ENCODE results near the gene AQP7. TPM values are rescaled to one million over a fixed set of nuclear protein-coding genes. Genes with fewer than 3 reads are reported as not detected.
"Not testable (repeated sequence)": the region's sequence is repeated elsewhere in the genome, so short reads cannot be mapped to it uniquely, and the experiment has no call there.

Gene AQP7
- total RNA-seq, 1 donor from 2014 or later = not detected

DNA sequence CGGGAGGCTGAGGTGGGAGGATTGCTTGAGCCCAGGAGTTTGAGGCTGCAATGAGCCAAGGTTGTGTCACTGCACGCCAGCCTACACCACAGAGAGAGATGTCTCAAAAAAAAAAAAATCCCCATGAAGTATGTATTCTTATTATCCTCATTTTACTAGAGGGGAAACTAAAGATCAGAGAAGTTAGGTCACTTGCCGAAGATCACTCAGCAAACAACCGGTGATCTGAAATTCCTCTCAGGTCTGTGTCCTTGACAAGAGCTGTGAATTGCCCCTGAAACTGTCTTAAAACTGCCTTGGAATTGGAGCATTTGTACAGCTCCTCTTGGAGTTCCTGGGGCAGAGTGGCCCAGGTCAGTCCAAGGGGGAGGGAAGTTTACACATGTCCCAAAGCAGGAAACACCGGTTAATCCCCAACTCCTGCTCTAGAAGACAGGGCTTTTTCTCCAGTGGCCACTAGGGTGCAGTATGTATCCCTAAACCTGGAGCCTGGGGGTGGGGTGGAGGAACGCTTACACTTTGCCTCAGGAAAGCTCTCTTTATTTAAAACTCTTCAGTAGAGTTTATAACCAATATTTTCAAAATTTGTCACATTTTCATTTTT, 27.6 kb downstream of the AQP7 start:
- H3K4me3 ChIP-seq (ENCODE audit: low read depth, low read length) = no peak overlapping the region
- peak; percentile 13 for DNase-seq (ENCODE audit: low read depth)
- TF ChIP-seq CTCF (conservative IDR thresholded peaks at IDR 0.05; ENCODE audit: low read depth, low read length) = peak; percentile 98

- H3K4me3 ChIP-seq (ENCODE audit: low read depth, low read length) = no peak overlapping the region
- no peak for TF ChIP-seq CTCF (conservative IDR thresholded peaks at IDR 0.05; ENCODE audit: low read depth, low read length)
- no peak for DNase-seq (ENCODE audit: low read depth)
These were observed 28.2 kb downstream of the AQP7 start for GRCh38 chr9:33374190-33374589.

- no peak for TF ChIP-seq CTCF (conservative IDR thresholded peaks at IDR 0.05; ENCODE audit: low read depth, low read length)
- no peak for DNase-seq (ENCODE audit: low read depth)
- no peak overlapping the region for H3K4me3 ChIP-seq (ENCODE audit: low read depth, low read length)
These were observed 29.5 kb downstream of the AQP7 start for GRCh38 chr9:33372900-33373299.

DNA sequence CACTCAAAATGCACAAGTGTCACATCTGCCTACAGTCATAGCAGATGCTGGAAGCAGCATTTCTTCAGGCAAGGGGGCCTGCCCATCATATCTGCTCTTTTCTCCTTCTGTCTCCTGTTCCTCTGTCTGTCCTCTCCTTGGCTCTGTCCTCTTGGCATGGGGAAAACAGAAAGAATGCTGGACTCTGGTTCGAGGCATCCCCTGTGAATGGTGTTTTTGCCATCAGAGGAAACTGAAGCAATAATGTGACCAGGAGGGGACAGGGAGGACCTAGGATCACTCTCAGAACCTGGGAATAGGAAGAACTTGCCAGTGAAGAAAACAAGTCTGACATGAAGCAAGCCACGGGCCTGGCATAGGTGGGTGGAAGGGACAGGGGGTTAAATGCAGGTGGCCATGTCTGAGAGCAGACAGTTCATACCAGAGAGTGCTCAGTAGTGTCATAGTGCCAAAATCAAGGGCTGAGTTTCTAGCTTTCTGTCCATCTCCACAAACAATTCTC, 35.3 kb downstream of the AQP7 start:
- H3K4me3 ChIP-seq (ENCODE audit: low read depth, low read length) = no peak overlapping the region
- DNase-seq (ENCODE audit: low read depth) = no peak
- no peak for TF ChIP-seq CTCF (conservative IDR thresholded peaks at IDR 0.05; ENCODE audit: low read depth, low read length)

- not testable (repeated sequence) for DNase-seq (ENCODE audit: low read depth); H3K4me3 ChIP-seq (ENCODE audit: low read depth, low read length)
These were observed 37.6 kb downstream of the AQP7 start for GRCh38 chr9:33364814-33365213.

DNA sequence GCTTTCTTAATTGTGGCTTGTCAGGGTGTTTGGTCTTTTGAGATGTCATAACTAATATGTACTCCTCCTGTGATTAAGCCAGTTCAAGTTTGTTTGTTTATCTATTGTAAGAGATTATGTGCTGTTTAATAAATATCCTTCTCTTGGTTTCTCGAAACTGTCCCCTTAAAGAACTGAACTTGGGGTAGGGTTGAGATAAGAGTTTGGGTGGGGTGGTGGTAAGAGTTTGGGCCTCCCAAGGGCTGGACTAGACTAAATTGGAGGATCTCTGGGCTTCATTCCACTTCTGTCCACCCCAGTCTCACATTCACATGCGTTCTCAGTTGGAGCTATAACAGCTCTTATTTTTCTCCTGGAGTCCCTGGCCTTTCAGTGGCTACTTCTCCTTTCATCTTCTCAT, 38.2 kb downstream of the AQP7 start:
- DNase-seq (ENCODE audit: low read depth) = no peak
- no peak for TF ChIP-seq CTCF (conservative IDR thresholded peaks at IDR 0.05; ENCODE audit: low read depth, low read length)
- no peak overlapping the region for H3K4me3 ChIP-seq (ENCODE audit: low read depth, low read length)

- H3K4me3 ChIP-seq (ENCODE audit: low read depth, low read length); DNase-seq (ENCODE audit: low read depth): not testable (repeated sequence)
These were observed 43.7 kb downstream of the AQP7 start for GRCh38 chr9:33358641-33359040.

DNA sequence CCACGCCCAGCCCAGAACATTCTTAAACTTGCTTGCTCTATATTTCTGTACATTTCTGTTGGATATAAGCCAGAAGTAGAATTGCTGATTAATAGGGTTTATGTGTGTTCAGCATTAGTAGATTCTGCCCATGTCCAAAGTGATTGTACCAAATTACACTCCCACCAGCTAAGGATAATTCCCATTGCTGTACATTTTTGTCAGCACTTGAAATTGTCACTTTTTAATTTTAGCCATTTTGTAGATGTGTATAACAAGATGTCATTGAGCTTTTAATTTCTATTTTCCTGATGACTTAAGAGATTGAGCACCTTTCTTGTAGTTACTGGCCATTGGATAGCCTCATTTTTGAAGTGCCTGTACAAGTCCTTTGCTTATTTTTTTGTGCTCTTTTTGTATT, 46.4 kb downstream of the AQP7 start:
- no peak for DNase-seq (ENCODE audit: low read depth)
- TF ChIP-seq CTCF (conservative IDR thresholded peaks at IDR 0.05; ENCODE audit: low read depth, low read length) = no peak
- H3K4me3 ChIP-seq (ENCODE audit: low read depth, low read length) = no peak overlapping the region
